ENCODE data around the gene RBM33. TPM values are rescaled to one million over a fixed set of nuclear protein-coding genes. Genes with fewer than 3 reads are reported as not detected.

The RBM33 gene
- total and polyA plus RNA-seq, 9 of the 15 experiments (the other 6 are each of a cell fraction or from before 2014, with no cell fraction given): 4.4 to 80.7 (median 27.3) TPM

DNA sequence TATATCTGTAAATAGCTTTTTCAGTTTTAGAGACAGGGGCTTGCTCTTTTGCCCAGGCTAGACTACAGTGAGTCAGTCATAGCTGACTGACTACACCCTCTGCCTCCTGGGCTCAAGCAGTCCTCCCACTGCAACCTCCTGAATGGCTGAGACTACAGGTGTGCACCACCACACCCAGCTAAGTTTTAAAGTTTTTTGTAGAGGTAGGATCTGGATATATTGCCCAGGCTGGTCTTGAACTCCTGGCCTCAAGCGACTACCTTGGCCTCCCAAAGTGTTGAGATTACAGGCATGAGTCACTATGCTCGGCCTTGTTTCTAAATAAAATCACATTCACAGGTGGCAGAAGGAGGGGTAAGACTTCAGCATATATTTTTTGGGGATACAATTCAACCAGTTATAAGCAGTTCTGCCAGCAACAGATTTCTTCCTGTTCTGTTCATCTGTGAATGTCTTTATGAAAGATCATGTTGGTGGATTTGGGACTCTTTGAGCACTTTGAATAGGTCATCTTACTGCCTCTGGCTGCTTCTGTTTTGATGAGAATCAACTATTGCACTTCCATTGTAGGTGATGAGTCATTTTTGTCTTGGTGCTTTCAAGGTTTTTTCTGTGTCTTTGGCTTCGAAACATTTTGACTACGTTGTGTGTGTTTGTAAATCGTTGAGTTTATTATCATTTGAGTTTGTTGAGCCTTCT is 15.7 kb downstream of the RBM33 start (continued):
- no peak for TF ChIP-seq ZNF174 (CRISPR knock-in tag; IDR thresholded peaks at IDR 0.05)
- TF ChIP-seq CBFB (CRISPR knock-in tag; IDR thresholded peaks at IDR 0.05): no peak
- TF ChIP-seq, protein P1, sequence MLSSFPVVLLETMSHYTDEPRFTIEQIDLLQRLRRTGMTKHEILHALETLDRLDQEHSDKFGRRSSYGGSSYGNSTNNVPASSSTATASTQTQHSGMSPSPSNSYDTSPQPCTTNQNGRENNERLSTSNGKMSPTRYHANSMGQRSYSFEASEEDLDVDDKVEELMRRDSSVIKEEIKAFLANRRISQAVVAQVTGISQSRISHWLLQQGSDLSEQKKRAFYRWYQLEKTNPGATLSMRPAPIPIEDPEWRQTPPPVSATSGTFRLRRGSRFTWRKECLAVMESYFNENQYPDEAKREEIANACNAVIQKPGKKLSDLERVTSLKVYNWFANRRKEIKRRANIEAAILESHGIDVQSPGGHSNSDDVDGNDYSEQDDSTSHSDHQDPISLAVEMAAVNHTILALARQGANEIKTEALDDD (IDR thresholded peaks at IDR 0.05): 0 out of 2 replicates have a peak, but pooled peaks have one; percentile 41
- no peak for TF ChIP-seq PTBP1 (IDR thresholded peaks at IDR 0.05; ENCODE audit: low read depth, low read length)
- TF ChIP-seq, protein P2, sequence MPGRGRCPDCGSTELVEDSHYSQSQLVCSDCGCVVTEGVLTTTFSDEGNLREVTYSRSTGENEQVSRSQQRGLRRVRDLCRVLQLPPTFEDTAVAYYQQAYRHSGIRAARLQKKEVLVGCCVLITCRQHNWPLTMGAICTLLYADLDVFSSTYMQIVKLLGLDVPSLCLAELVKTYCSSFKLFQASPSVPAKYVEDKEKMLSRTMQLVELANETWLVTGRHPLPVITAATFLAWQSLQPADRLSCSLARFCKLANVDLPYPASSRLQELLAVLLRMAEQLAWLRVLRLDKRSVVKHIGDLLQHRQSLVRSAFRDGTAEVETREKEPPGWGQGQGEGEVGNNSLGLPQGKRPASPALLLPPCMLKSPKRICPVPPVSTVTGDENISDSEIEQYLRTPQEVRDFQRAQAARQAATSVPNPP (IDR thresholded peaks at IDR 0.05; ENCODE audit: borderline replicate concordance, insufficient read depth, insufficient read length): no peak
- TF ChIP-seq, protein P3, sequence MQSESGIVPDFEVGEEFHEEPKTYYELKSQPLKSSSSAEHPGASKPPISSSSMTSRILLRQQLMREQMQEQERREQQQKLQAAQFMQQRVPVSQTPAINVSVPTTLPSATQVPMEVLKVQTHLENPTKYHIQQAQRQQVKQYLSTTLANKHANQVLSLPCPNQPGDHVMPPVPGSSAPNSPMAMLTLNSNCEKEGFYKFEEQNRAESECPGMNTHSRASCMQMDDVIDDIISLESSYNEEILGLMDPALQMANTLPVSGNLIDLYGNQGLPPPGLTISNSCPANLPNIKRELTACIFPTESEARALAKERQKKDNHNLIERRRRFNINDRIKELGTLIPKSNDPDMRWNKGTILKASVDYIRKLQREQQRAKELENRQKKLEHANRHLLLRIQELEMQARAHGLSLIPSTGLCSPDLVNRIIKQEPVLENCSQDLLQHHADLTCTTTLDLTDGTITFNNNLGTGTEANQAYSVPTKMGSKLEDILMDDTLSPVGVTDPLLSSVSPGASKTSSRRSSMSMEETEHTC (IDR thresholded peaks at IDR 0.05): no peak
- no peak for TF ChIP-seq ZSCAN29 (IDR thresholded peaks at IDR 0.05)
- TF ChIP-seq ZNF551 (CRISPR knock-in tag; IDR thresholded peaks at IDR 0.05): no peak
- no peak for TF ChIP-seq MYBL2 (IDR thresholded peaks at IDR 0.05; ENCODE audit: low read depth)
- no peak for TF ChIP-seq MYBL2 (CRISPR knock-in tag; IDR thresholded peaks at IDR 0.05; ENCODE audit: borderline replicate concordance)
- no peak for TF ChIP-seq TCF7 (IDR thresholded peaks at IDR 0.05; ENCODE audit: borderline replicate concordance)
- no peak for TF ChIP-seq ZNF165 (CRISPR knock-in tag; IDR thresholded peaks at IDR 0.05; ENCODE audit: borderline replicate concordance)
- no peak for TF ChIP-seq HNRNPK (IDR thresholded peaks at IDR 0.05; ENCODE audit: low read depth, low read length, poor library complexity, severe bottlenecking)
- TF ChIP-seq PRPF4 (IDR thresholded peaks at IDR 0.05; ENCODE audit: insufficient read depth, low read depth, low read length, poor library complexity, severe bottlenecking): no peak
- TF ChIP-seq EGR1 (conservative IDR thresholded peaks at IDR 0.05): no peak
- TF ChIP-seq, protein P4, sequence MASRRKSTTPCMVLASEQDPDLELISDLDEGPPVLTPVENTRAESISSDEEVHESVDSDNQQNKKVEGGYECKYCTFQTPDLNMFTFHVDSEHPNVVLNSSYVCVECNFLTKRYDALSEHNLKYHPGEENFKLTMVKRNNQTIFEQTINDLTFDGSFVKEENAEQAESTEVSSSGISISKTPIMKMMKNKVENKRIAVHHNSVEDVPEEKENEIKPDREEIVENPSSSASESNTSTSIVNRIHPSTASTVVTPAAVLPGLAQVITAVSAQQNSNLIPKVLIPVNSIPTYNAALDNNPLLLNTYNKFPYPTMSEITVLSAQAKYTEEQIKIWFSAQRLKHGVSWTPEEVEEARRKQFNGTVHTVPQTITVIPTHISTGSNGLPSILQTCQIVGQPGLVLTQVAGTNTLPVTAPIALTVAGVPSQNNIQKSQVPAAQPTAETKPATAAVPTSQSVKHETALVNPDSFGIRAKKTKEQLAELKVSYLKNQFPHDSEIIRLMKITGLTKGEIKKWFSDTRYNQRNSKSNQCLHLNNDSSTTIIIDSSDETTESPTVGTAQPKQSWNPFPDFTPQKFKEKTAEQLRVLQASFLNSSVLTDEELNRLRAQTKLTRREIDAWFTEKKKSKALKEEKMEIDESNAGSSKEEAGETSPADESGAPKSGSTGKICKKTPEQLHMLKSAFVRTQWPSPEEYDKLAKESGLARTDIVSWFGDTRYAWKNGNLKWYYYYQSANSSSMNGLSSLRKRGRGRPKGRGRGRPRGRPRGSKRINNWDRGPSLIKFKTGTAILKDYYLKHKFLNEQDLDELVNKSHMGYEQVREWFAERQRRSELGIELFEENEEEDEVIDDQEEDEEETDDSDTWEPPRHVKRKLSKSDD (conservative IDR thresholded peaks at IDR 0.05; ENCODE audit: low read length): no peak
- TF ChIP-seq ETS2 (tag; IDR thresholded peaks at IDR 0.05; ENCODE audit: borderline replicate concordance, poor library complexity, severe bottlenecking): no peak
- TF ChIP-seq FOXA1 (IDR thresholded peaks at IDR 0.05; ENCODE audit: borderline replicate concordance): no peak
- TF ChIP-seq ESRRB (CRISPR knock-in tag; IDR thresholded peaks at IDR 0.05; ENCODE audit: borderline replicate concordance): no peak
- TF ChIP-seq NONO (IDR thresholded peaks at IDR 0.05; ENCODE audit: low read depth in 2 of 2, low read length in 1 of 2): no peak
- TF ChIP-seq WHSC1 (IDR thresholded peaks at IDR 0.05; ENCODE audit: low read length): no peak
- no peak for TF ChIP-seq TGIF2 (CRISPR knock-in tag; IDR thresholded peaks at IDR 0.05)
- peak; percentile 26 for TF ChIP-seq BRD9 (IDR thresholded peaks at IDR 0.05; ENCODE audit: low read depth, partially characterized antibody)
- no peak for TF ChIP-seq MXI1 (IDR thresholded peaks at IDR 0.05; ENCODE audit: low read depth, low read length)

All from K562 (cell line).